CD4-positive, CD25-positive, alpha-beta regulatory T cell (primary cell): ENCODE measurements around the gene MYH6. TPM values are rescaled to one million over a fixed set of nuclear protein-coding genes. Genes with fewer than 3 reads are reported as not detected.

Experiments
- ATAC-seq, 2 donors: fragments of 150-1000 bp; cut with Tn5 transposase; one replicate each; pipeline ENCODE4 v1.10.0; 2021; ENCODE audit warnings: low read depth in 2 of 2, moderate number of reproducible peaks in 2 of 2, moderate library complexity in 1 of 2
- DNase-seq, 3 donors: peaks; one replicate each; pipeline versions ENCODE4 v3.0.0 to v3.0.0-alpha.2; 2012 to 2022; ENCODE audit warnings: mixed read lengths in 1 of 3
- H3K27ac ChIP-seq: one replicate; pipeline ENCODE4 v1.7.0; 2013; ENCODE audit warnings: mild to moderate bottlenecking, low read length; ENCODE audit not compliant: insufficient read depth, poor library complexity, severe bottlenecking
- H3K27me3 ChIP-seq: one replicate; pipeline ENCODE4 v1.7.0; 2013; ENCODE audit warnings: low read length; ENCODE audit not compliant: control insufficient read depth, insufficient read depth
- H3K36me3 ChIP-seq: one replicate; pipeline ENCODE4 v1.7.0; 2013; ENCODE audit warnings: mild to moderate bottlenecking, low read length, moderate library complexity; ENCODE audit not compliant: control insufficient read depth, insufficient read depth
- H3K4me1 ChIP-seq: 2 replicates; pipeline ENCODE4 v1.7.0; 2013; ENCODE audit warnings: mild to moderate bottlenecking, low read length; ENCODE audit not compliant: insufficient read depth, control insufficient read depth, poor library complexity, severe bottlenecking
- H3K4me3 ChIP-seq: one replicate; pipeline ENCODE4 v1.7.0; 2013; ENCODE audit warnings: low read depth, mild to moderate bottlenecking, low read length, moderate library complexity
- H3K9me3 ChIP-seq, 2 experiments: 1 replicate in 1 of 2; 2 replicates in 1 of 2; pipeline ENCODE4 v1.7.0; 2013; ENCODE audit warnings: low read length in 2 of 2, mild to moderate bottlenecking in 1 of 2, moderate library complexity in 1 of 2; ENCODE audit not compliant: control insufficient read depth in 2 of 2
- H3K27ac Mint-ChIP-seq, 3 donors: one replicate each; pipeline ENCODE4 v1.8.0; 2020 to 2022; ENCODE audit warnings: mild to moderate bottlenecking in 3 of 3, mixed read lengths in 3 of 3, moderate library complexity in 2 of 3
- H3K27me3 Mint-ChIP-seq: one replicate; pipeline ENCODE4 v1.8.0; 2022; ENCODE audit warnings: mild to moderate bottlenecking, mixed read lengths
- H3K36me3 Mint-ChIP-seq: one replicate; pipeline ENCODE4 v1.8.0; 2020; ENCODE audit warnings: mixed read lengths
- H3K4me1 Mint-ChIP-seq, 4 donors: one replicate each; pipeline ENCODE4 v1.8.0; 2020 to 2022; ENCODE audit warnings: mixed read lengths in 4 of 4, mild to moderate bottlenecking in 1 of 4
- H3K4me3 Mint-ChIP-seq, 4 donors: one replicate each; pipeline ENCODE4 v1.8.0; 2020 to 2022; ENCODE audit warnings: mild to moderate bottlenecking in 4 of 4, mixed read lengths in 4 of 4, moderate library complexity in 3 of 4
- H3K9me3 Mint-ChIP-seq, 7 donors: one replicate each; pipeline ENCODE4 v1.8.0; 2020 to 2022; ENCODE audit warnings: mixed read lengths in 7 of 7, mild to moderate bottlenecking in 3 of 7, moderate library complexity in 2 of 7
- polyA plus RNA-seq, 4 donors: library from polyadenylated mRNA; unstranded; fragments of 300-500 nt; fragmentation: Illumina TruSeq; gene quantifications; one replicate each; pipeline ENCODE4 v1.2.3, GENCODE V29; 2021
- total RNA-seq: library from RNA; stranded (reverse); gene quantifications from one replicate; pipeline ENCODE4 v1.2.3, GENCODE V29; 2022

Gene MYH6
- total and polyA plus RNA-seq, 5 donors from 2014 or later = not detected

DNA sequence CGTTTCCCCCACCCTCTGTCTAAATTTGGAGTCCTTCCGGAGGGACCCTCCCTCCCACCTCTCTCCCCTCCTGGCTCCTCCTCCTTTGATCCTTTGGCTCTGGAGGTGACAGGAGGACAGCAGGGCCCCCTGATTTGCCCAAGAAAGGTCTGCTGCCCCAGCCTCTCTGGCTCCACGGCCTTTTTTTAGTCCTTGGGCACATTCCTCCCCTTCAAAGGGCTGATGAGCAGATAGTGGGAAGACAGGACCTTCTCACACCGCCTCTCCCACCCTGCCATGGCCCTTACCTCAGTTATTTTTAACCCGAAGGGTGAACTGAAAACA lies 196 bp upstream of the MYH6 start:
- no peaks in the 10 kb centered on the region for H3K4me1 Mint-ChIP-seq
- H3K36me3 Mint-ChIP-seq = no peaks in the 10 kb centered on the region
- Histone ChIP-seq H3K27ac (no peak overlapping the region), H3K4me1 (no peaks in the 10 kb centered on the region), H3K27me3 (no peaks in the 10 kb centered on the region), H3K4me3 (no peak overlapping the region), H3K36me3 (no peaks in the 10 kb centered on the region), H3K9me3 (no peaks in the 10 kb centered on the region)
- DNase-seq (no peak), ATAC-seq (no peak)
- H3K27me3 Mint-ChIP-seq = peaks cover 7% of the 10 kb centered on the region
- H3K27ac Mint-ChIP-seq = no peak overlapping the region
- H3K4me3 Mint-ChIP-seq = no peak overlapping the region
- H3K9me3 Mint-ChIP-seq = peaks cover 0 to 2% (median 0%) of the 10 kb centered on the region in 7 donors

DNA sequence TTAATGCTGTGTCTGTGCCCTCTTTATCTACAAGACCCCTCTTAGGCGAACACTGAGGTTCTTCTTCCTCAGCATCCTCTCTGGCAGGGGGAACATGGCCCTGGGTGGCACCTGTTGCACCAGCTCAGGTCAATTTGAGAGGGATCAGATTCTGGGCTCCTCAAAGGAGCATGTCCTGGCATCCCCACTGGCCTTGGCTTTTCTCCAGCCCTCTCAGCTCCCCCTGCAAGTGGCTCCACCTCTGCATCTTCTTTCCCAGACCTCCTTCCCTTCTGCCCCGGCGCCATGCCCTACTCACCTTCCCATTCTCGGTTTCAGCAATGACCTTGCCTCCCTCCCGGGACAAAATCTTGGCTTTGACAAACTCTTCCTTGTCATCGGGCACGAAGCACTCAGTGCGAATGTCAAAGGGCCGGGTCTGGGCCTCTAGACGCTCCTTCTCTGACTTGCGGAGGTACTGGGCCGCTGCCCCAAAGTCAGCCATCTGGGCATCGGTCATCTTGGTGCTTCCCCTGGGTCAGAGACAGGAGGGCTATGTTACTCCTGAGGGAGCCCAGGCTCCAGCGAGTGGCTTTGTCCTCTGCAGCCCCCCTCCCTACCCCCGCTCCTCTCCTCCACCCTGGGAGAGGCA lies 1.2 kb downstream of the MYH6 start:
- H3K36me3 Mint-ChIP-seq = no peaks in the 10 kb centered on the region
- no peak for DNase-seq
- no peak for ATAC-seq
- peak overlapping the region in 1 of 3 donors; percentile 34 for H3K27ac Mint-ChIP-seq
- H3K27me3 Mint-ChIP-seq = peaks cover 8% of the 10 kb centered on the region
- H3K9me3 Mint-ChIP-seq = peaks cover 0 to 2% (median 0%) of the 10 kb centered on the region in 7 donors
- Histone ChIP-seq H3K27me3 (no peaks in the 10 kb centered on the region), H3K4me1 (no peaks in the 10 kb centered on the region), H3K9me3 (no peaks in the 10 kb centered on the region), H3K27ac (no peak overlapping the region), H3K36me3 (no peaks in the 10 kb centered on the region), H3K4me3 (no peak overlapping the region)
- no peaks in the 10 kb centered on the region for H3K4me1 Mint-ChIP-seq
- no peak overlapping the region for H3K4me3 Mint-ChIP-seq

GRCh38 chr14:23406244-23406643 lies 1.8 kb downstream of the MYH6 start:
- H3K36me3 ChIP-seq = no peaks in the 10 kb centered on the region
- DNase-seq (no peak), ATAC-seq (no peak)
- Mint-ChIP-seq H3K4me3 (no peak overlapping the region), H3K36me3 (no peaks in the 10 kb centered on the region), H3K27ac (no peak overlapping the region), H3K27me3 (peaks cover 8% of the 10 kb centered on the region), H3K4me1 (no peaks in the 10 kb centered on the region), H3K9me3 (peaks cover 0 to 2% (median 0%) of the 10 kb centered on the region in 7 donors)
- H3K9me3 ChIP-seq = no peaks in the 10 kb centered on the region
- no peaks in the 10 kb centered on the region for H3K4me1 ChIP-seq
- no peak overlapping the region for H3K4me3 ChIP-seq
- H3K27ac ChIP-seq = no peak overlapping the region
- no peaks in the 10 kb centered on the region for H3K27me3 ChIP-seq

DNA sequence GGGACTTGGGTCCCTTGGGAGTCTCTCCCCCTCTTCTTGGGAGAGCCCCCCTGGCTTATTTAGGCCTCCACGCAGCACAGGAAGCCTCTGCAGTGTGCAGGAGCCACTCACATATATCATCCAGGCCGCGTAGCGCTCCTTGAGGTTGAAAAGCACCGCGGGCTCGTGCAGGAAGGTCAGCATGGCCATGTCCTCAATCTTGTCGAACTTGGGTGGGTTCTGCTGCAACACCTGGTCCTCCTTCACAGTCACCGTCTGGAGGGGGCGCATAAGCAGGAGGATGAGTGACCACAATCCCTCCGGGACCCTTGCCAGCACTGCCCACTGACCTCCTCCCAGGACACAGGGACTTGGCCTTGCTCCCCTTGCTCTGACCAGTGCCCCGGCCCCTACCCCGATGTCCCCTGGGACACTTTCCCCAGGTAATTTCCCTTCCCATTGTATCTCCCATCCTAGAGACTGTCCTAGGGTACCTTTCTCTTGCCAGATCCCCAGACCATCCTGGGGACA lies 2.5 kb downstream of the MYH6 start:
- H3K36me3 Mint-ChIP-seq = no peaks in the 10 kb centered on the region
- peaks cover 0 to 2% (median 0%) of the 10 kb centered on the region in 7 donors for H3K9me3 Mint-ChIP-seq
- no peak overlapping the region for H3K4me3 Mint-ChIP-seq

DNA sequence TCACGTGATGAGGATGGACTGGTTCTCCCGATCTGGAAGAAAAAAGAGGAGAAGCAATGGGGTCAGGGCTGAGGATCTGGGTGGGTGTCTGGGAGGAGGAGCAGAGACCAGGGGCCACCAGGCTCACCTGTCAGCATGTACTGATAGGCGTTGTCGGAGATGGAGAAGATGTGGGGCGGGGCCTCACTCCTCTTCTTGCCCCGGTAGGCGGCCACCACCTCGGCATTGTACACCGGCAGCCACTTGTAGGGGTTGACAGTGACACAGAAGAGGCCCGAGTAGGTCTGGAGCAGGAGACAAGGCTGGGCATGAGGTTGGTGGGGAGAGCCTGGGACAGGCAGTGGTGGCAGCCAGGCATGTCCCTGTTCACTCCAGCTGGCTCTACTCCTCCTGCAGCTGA lies 3.0 kb downstream of the MYH6 start:
- Histone ChIP-seq H3K27me3 (no peaks in the 10 kb centered on the region), H3K4me1 (no peaks in the 10 kb centered on the region), H3K4me3 (no peak overlapping the region), H3K9me3 (no peaks in the 10 kb centered on the region), H3K27ac (no peak overlapping the region), H3K36me3 (no peaks in the 10 kb centered on the region)
- H3K4me1 Mint-ChIP-seq = no peaks in the 10 kb centered on the region
- ATAC-seq = no peak
- H3K27ac Mint-ChIP-seq = peak overlapping the region in 1 of 3 donors; percentile 51
- peaks cover 0 to 2% (median 0%) of the 10 kb centered on the region in 7 donors for H3K9me3 Mint-ChIP-seq
- no peak for DNase-seq
- H3K4me3 Mint-ChIP-seq = no peak overlapping the region
- H3K27me3 Mint-ChIP-seq = peaks cover 8% of the 10 kb centered on the region
- H3K36me3 Mint-ChIP-seq = no peaks in the 10 kb centered on the region

More for the DNA sequence above, 2.5 kb downstream of the MYH6 start:
- no peak for ATAC-seq
- DNase-seq = no peak
- H3K27me3 Mint-ChIP-seq = peaks cover 8% of the 10 kb centered on the region
- no peaks in the 10 kb centered on the region for H3K36me3 ChIP-seq
- H3K4me1 Mint-ChIP-seq = no peaks in the 10 kb centered on the region
- H3K27me3 ChIP-seq = no peaks in the 10 kb centered on the region
- H3K4me3 ChIP-seq = no peak overlapping the region
- H3K27ac Mint-ChIP-seq = peak overlapping the region in 1 of 3 donors; percentile 36
- no peaks in the 10 kb centered on the region for H3K4me1 ChIP-seq
- no peak overlapping the region for H3K27ac ChIP-seq
- H3K9me3 ChIP-seq = no peaks in the 10 kb centered on the region

GRCh38 chr14:23404331-23404900 lies 3.7 kb downstream of the MYH6 start:
- no peak for ATAC-seq
- no peaks in the 10 kb centered on the region for H3K4me1 Mint-ChIP-seq

DNA sequence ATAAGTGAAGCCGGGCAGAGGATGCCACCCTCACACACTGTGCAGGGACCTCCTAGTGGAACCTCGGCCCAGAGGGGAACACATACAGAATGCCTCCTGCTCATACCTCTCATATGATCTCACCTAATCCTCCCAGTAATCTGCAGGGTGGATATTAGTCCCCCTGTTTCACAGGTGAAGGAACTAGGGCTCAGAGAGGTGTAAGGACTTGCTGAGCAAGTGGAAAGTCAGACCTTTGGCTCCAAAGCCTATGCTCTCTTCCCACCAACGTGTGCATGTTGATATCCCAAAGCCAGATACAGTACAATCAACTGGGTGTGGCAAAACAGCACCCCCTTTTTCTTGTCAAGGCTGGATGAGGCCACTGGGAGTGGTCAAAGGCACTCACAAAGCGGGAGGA lies 4.2 kb downstream of the MYH6 start:
- Histone ChIP-seq H3K27ac (no peak overlapping the region), H3K27me3 (no peaks in the 10 kb centered on the region), H3K4me3 (no peak overlapping the region), H3K9me3 (no peaks in the 10 kb centered on the region), H3K36me3 (no peaks in the 10 kb centered on the region), H3K4me1 (no peaks in the 10 kb centered on the region)
- Mint-ChIP-seq H3K4me3 (no peak overlapping the region), H3K27me3 (peaks cover 8% of the 10 kb centered on the region), H3K9me3 (peaks cover 0 to 2% (median 0%) of the 10 kb centered on the region in 7 donors), H3K36me3 (no peaks in the 10 kb centered on the region), H3K4me1 (no peaks in the 10 kb centered on the region), H3K27ac (no peak overlapping the region)
- ATAC-seq (no peak), DNase-seq (no peak)

More at GRCh38 chr14:23404331-23404900, 3.7 kb downstream of the MYH6 start:
- H3K27me3 ChIP-seq = no peaks in the 10 kb centered on the region
- H3K27ac ChIP-seq = no peak overlapping the region
- Mint-ChIP-seq H3K27ac (no peak overlapping the region), H3K4me3 (no peak overlapping the region), H3K9me3 (peaks cover 0 to 2% (median 0%) of the 10 kb centered on the region in 7 donors), H3K27me3 (peaks cover 8% of the 10 kb centered on the region), H3K36me3 (no peaks in the 10 kb centered on the region)
- no peaks in the 10 kb centered on the region for H3K4me1 ChIP-seq
- no peak for DNase-seq
- no peaks in the 10 kb centered on the region for H3K36me3 ChIP-seq
- H3K9me3 ChIP-seq = no peaks in the 10 kb centered on the region
- no peak overlapping the region for H3K4me3 ChIP-seq

DNA sequence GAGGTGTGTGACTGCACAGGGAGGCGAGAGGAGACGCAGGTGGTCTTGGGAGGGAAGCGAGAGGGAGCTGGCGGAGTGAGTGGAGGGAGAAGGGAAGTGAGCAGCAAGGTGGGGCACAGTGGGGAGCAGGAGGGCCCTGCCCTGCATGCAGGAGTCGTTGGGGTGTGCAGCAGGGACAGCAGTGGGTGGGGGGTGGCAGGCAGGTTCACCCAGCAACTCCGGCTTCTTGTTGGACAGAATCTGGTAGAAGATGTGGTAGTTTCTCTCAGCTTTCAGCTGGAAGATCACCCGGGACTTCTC lies 5.0 kb downstream of the MYH6 start:
- Mint-ChIP-seq H3K27ac (peak overlapping the region in 1 of 3 donors; percentile 26), H3K4me1 (no peaks in the 10 kb centered on the region), H3K9me3 (peaks cover 0 to 2% (median 0%) of the 10 kb centered on the region in 7 donors), H3K27me3 (peaks cover 8% of the 10 kb centered on the region), H3K36me3 (no peaks in the 10 kb centered on the region), H3K4me3 (no peak overlapping the region)
- no peaks in the 10 kb centered on the region for H3K36me3 ChIP-seq
- DNase-seq (no peak), ATAC-seq (no peak)
- no peak overlapping the region for H3K27ac ChIP-seq
- H3K9me3 ChIP-seq = no peaks in the 10 kb centered on the region
- H3K4me3 ChIP-seq = no peak overlapping the region
- no peaks in the 10 kb centered on the region for H3K4me1 ChIP-seq
- H3K27me3 ChIP-seq = no peaks in the 10 kb centered on the region
